Uterus (tissue), 2 donors: ENCODE results near the gene TRAP1.

Source experiments
- POLR2A ChIP-seq, 2 donors: fragments of 450-650 bp; IDR thresholded peaks; one replicate each; pipeline ENCODE4 v1.6.1; 2016; ENCODE audit warnings: antibody characterized with exemption in 2 of 2, mild to moderate bottlenecking in 1 of 2, moderate library complexity in 1 of 2
- TF ChIP-seq, protein P1 (sequence below), 4 experiments: fragments of 200-600 bp in 2 of 4; fragments of 450-650 bp in 2 of 4; sonication (generic) in 2 of 4; IDR thresholded peaks; one replicate each; pipeline ENCODE4 v1.5.1; 2016 to 2019; ENCODE audit warnings: antibody characterized with exemption in 4 of 4, mild to moderate bottlenecking in 2 of 4, moderate library complexity in 1 of 4

DNA sequence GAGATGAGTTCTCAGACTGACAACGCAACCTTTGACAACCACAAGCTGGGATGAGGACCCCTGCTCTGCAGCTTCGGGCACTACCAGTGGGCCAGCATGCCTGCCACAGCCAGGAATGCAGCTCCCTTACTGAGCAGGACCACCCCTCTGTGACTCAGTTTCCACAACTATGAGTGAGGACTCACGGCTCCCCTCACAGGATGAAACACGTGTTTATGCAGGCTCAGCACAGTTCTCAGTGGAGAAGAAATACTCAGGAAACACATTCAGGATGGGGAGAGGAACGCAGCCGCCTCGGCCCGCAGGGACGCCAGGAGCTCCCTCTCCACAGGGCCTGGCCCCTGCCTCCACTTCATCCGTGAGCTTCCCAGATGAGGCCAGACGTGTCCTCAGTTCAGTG lies 48.7 kb downstream of the TRAP1 start:
- TF ChIP-seq, protein P1, sequence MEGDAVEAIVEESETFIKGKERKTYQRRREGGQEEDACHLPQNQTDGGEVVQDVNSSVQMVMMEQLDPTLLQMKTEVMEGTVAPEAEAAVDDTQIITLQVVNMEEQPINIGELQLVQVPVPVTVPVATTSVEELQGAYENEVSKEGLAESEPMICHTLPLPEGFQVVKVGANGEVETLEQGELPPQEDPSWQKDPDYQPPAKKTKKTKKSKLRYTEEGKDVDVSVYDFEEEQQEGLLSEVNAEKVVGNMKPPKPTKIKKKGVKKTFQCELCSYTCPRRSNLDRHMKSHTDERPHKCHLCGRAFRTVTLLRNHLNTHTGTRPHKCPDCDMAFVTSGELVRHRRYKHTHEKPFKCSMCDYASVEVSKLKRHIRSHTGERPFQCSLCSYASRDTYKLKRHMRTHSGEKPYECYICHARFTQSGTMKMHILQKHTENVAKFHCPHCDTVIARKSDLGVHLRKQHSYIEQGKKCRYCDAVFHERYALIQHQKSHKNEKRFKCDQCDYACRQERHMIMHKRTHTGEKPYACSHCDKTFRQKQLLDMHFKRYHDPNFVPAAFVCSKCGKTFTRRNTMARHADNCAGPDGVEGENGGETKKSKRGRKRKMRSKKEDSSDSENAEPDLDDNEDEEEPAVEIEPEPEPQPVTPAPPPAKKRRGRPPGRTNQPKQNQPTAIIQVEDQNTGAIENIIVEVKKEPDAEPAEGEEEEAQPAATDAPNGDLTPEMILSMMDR (IDR thresholded peaks at IDR 0.05), result no peak
- no peak for TF ChIP-seq POLR2A (IDR thresholded peaks at IDR 0.05)
